ENCODE results near the gene PRKAG1. TPM values are rescaled to one million over a fixed set of nuclear protein-coding genes. Genes with fewer than 3 reads are reported as not detected.

PRKAG1 gene
- total and polyA plus RNA-seq, 10 of the 15 experiments (the other 5 are each of a cell fraction or from before 2014, with no cell fraction given), result 44.5 to 91.6 (median 60.9) TPM

DNA sequence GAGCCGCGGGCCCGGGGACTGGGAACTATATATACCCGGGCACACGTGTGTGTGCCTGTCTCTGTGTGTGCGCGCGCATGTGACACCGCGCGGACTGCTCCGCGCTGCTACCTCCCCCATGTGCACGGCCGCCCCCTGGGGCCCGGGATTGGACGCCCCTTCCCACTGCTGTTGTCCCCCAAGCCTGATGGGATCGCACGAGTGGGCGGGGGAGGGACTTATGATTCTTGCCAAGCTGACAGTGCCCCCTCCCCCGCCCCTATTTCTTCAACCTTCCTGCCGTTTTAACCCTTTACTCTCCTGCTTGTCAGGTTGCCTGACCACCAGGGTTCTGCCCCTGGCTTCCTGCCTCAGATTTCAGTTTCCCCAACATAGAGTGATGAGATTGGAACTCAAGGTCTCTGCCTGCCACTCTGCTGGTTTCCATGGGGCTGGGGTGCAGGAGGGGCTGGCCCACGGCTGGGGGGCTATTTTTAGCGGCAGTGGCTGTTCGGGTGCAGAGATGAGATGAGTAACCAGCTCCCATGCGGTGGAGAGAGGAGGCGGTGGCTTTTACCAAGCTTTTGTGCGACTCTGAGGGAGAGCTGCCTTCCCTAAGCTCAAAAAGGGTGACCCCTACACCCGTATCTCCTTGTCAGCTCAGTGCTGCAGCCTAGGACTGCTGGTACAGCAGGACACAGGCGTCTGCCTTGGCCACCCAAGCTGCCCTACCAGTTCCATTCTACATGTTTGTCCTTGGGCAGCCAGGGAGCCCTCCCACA, 19.0 kb downstream of the PRKAG1 start, which contains the start of gene DDN (continued):
- TF ChIP-seq, protein P1, sequence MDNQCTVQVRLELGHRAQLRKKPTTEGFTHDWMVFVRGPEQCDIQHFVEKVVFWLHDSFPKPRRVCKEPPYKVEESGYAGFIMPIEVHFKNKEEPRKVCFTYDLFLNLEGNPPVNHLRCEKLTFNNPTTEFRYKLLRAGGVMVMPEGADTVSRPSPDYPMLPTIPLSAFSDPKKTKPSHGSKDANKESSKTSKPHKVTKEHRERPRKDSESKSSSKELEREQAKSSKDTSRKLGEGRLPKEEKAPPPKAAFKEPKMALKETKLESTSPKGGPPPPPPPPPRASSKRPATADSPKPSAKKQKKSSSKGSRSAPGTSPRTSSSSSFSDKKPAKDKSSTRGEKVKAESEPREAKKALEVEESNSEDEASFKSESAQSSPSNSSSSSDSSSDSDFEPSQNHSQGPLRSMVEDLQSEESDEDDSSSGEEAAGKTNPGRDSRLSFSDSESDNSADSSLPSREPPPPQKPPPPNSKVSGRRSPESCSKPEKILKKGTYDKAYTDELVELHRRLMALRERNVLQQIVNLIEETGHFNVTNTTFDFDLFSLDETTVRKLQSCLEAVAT (IDR thresholded peaks at IDR 0.05), result no peak
- TF ChIP-seq, protein P2, sequence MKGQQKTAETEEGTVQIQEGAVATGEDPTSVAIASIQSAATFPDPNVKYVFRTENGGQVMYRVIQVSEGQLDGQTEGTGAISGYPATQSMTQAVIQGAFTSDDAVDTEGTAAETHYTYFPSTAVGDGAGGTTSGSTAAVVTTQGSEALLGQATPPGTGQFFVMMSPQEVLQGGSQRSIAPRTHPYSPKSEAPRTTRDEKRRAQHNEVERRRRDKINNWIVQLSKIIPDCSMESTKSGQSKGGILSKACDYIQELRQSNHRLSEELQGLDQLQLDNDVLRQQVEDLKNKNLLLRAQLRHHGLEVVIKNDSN (IDR thresholded peaks at IDR 0.05; ENCODE audit: borderline replicate concordance, extremely low read length, insufficient read depth, low read depth, low read length), result no peak
- no peak for TF ChIP-seq BMI1 (IDR thresholded peaks at IDR 0.05; ENCODE audit: borderline replicate concordance)
- TF ChIP-seq, protein P3, sequence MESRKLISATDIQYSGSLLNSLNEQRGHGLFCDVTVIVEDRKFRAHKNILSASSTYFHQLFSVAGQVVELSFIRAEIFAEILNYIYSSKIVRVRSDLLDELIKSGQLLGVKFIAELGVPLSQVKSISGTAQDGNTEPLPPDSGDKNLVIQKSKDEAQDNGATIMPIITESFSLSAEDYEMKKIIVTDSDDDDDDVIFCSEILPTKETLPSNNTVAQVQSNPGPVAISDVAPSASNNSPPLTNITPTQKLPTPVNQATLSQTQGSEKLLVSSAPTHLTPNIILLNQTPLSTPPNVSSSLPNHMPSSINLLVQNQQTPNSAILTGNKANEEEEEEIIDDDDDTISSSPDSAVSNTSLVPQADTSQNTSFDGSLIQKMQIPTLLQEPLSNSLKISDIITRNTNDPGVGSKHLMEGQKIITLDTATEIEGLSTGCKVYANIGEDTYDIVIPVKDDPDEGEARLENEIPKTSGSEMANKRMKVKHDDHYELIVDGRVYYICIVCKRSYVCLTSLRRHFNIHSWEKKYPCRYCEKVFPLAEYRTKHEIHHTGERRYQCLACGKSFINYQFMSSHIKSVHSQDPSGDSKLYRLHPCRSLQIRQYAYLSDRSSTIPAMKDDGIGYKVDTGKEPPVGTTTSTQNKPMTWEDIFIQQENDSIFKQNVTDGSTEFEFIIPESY (IDR thresholded peaks at IDR 0.05), result no peak
- peak; percentile 35; the same call in 1 of the 2 replicates for TF ChIP-seq ZBED1 (IDR thresholded peaks at IDR 0.05; ENCODE audit: borderline replicate concordance)
- TF ChIP-seq, protein P4, sequence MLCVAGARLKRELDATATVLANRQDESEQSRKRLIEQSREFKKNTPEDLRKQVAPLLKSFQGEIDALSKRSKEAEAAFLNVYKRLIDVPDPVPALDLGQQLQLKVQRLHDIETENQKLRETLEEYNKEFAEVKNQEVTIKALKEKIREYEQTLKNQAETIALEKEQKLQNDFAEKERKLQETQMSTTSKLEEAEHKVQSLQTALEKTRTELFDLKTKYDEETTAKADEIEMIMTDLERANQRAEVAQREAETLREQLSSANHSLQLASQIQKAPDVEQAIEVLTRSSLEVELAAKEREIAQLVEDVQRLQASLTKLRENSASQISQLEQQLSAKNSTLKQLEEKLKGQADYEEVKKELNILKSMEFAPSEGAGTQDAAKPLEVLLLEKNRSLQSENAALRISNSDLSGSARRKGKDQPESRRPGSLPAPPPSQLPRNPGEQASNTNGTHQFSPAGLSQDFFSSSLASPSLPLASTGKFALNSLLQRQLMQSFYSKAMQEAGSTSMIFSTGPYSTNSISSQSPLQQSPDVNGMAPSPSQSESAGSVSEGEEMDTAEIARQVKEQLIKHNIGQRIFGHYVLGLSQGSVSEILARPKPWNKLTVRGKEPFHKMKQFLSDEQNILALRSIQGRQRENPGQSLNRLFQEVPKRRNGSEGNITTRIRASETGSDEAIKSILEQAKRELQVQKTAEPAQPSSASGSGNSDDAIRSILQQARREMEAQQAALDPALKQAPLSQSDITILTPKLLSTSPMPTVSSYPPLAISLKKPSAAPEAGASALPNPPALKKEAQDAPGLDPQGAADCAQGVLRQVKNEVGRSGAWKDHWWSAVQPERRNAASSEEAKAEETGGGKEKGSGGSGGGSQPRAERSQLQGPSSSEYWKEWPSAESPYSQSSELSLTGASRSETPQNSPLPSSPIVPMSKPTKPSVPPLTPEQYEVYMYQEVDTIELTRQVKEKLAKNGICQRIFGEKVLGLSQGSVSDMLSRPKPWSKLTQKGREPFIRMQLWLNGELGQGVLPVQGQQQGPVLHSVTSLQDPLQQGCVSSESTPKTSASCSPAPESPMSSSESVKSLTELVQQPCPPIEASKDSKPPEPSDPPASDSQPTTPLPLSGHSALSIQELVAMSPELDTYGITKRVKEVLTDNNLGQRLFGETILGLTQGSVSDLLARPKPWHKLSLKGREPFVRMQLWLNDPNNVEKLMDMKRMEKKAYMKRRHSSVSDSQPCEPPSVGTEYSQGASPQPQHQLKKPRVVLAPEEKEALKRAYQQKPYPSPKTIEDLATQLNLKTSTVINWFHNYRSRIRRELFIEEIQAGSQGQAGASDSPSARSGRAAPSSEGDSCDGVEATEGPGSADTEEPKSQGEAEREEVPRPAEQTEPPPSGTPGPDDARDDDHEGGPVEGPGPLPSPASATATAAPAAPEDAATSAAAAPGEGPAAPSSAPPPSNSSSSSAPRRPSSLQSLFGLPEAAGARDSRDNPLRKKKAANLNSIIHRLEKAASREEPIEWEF (IDR thresholded peaks at IDR 0.05; ENCODE audit: insufficient replicate concordance, low read depth, low read length), result no peak
- no peak for TF ChIP-seq RAD21 (IDR thresholded peaks at IDR 0.05; ENCODE audit: insufficient read depth, low read depth, low read length)
- TF ChIP-seq POU2F2 (IDR thresholded peaks at IDR 0.05; ENCODE audit: borderline replicate concordance, low read depth, low read length), result 0 out of 3 replicates have a peak, but pooled peaks have one; percentile 15
- no peak for TF ChIP-seq STAT3 (IDR thresholded peaks at IDR 0.05; ENCODE audit: low read depth, low read length)
- no peak for TF ChIP-seq SUPT20H (IDR thresholded peaks at IDR 0.05; ENCODE audit: borderline replicate concordance, control insufficient read depth, low read depth, low read length)
- no peak; the same call in 1 of the 2 replicates for TF ChIP-seq CREM (IDR thresholded peaks at IDR 0.05; ENCODE audit: low read depth)
- no peak for TF ChIP-seq YBX1 (IDR thresholded peaks at IDR 0.05)
- no peak for TF ChIP-seq IRF4 (IDR thresholded peaks at IDR 0.05; ENCODE audit: low read depth, low read length)
- TF ChIP-seq, protein P5, sequence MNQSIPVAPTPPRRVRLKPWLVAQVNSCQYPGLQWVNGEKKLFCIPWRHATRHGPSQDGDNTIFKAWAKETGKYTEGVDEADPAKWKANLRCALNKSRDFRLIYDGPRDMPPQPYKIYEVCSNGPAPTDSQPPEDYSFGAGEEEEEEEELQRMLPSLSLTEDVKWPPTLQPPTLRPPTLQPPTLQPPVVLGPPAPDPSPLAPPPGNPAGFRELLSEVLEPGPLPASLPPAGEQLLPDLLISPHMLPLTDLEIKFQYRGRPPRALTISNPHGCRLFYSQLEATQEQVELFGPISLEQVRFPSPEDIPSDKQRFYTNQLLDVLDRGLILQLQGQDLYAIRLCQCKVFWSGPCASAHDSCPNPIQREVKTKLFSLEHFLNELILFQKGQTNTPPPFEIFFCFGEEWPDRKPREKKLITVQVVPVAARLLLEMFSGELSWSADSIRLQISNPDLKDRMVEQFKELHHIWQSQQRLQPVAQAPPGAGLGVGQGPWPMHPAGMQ (IDR thresholded peaks at IDR 0.05; ENCODE audit: borderline replicate concordance), result no peak
- TF ChIP-seq NFYB (IDR thresholded peaks at IDR 0.05; ENCODE audit: insufficient read depth, low read depth, low read length), result no peak
- TF ChIP-seq RCOR1 (conservative IDR thresholded peaks at IDR 0.05; ENCODE audit: low read depth, low read length), result no peak

Measured in GM12878 (cell line).